Activated CD4-positive, alpha-beta T cell treated with anti-CD3 and anti-CD28 coated beads for 36 hours (primary cell): Measurements from ENCODE around the gene TUBB4B. TPM values are rescaled to one million over a fixed set of nuclear protein-coding genes. Genes with fewer than 3 reads are reported as not detected.

Experiments used
- ATAC-seq: fragments of 200-7000 bp; cut with Tn5 transposase; one replicate; pipeline ENCODE4 v1.10.0; 2021; ENCODE audit warnings: mild to moderate bottlenecking, moderate library complexity
- CTCF ChIA-PET: fragments of 350-600 bp; sonication (Branson Sonifier 250); formaldehyde crosslinking; loops from one replicate; lab custom pipeline; 2021; ENCODE audit warnings: antibody characterized with exemption; lab: Charles Lee
- POLR2A ChIA-PET: fragments of 350-600 bp; sonication (Branson Sonifier 250); formaldehyde crosslinking; loops from one replicate; lab custom pipeline; 2021; ENCODE audit warnings: antibody characterized with exemption, inconsistent platforms; lab: Charles Lee
- DNase-seq: peaks from one replicate; pipeline ENCODE4 v3.0.0-alpha.2; 2020
- H3K27ac Mint-ChIP-seq: one replicate; pipeline ENCODE4 v1.8.0; 2021; ENCODE audit warnings: mixed read lengths
- H3K27me3 Mint-ChIP-seq: one replicate; pipeline ENCODE4 v1.8.0; 2021; ENCODE audit warnings: mixed read lengths
- H3K36me3 Mint-ChIP-seq: one replicate; pipeline ENCODE4 v1.8.0; 2021; ENCODE audit warnings: low read depth, mixed read lengths
- H3K4me1 Mint-ChIP-seq: one replicate; pipeline ENCODE4 v1.8.0; 2021; ENCODE audit warnings: mixed read lengths
- H3K4me3 Mint-ChIP-seq: one replicate; pipeline ENCODE4 v1.8.0; 2021; ENCODE audit warnings: mild to moderate bottlenecking, moderate library complexity, mixed read lengths
- H3K9me3 Mint-ChIP-seq: one replicate; pipeline ENCODE4 v1.8.0; 2021; ENCODE audit warnings: low read depth, mixed read lengths
- intact Hi-C, 2 experiments: fragments of 100-400 bp; cut with DNase I in 1 of 2; cut with micrococcal nuclease in 1 of 2; formaldehyde crosslinking; loops; one replicate each; pipeline versions ENCODE4 v1.14.2 to v1.15.1; 2022 to 2024; cut with DNase I, micrococcal nuclease
- total RNA-seq, 2 experiments: library from RNA; stranded (reverse); gene quantifications; one replicate each; pipeline ENCODE4 v1.2.3, GENCODE V29; 2021

The TUBB4B gene
- total RNA-seq, 2 experiments from 2014 or later, result 264 to 278 TPM

- H3K9me3 Mint-ChIP-seq, result no peaks in the 10 kb centered on the region
- intact Hi-C loops, result no loop called here
Measured at GRCh38 chr9:137213160-137214060, 27.7 kb upstream of the TUBB4B start.

GRCh38 chr9:137214620-137215019, 26.5 kb upstream of the TUBB4B start:
- Mint-ChIP-seq H3K4me3 (no peak overlapping the region), H3K4me1 (no peaks in the 10 kb centered on the region), H3K27me3 (no peaks in the 10 kb centered on the region), H3K36me3 (peaks cover 6% of the 10 kb centered on the region), H3K9me3 (no peaks in the 10 kb centered on the region), H3K27ac (no peak overlapping the region)
- DNase-seq (no peak), ATAC-seq (no peak)
- POLR2A ChIA-PET, result interaction anchor here (0.8 kb wide), 1 partner anchor 22 kb away, joined by 3 read pairs; no protein-coding TSS in a partner anchor
- CTCF ChIA-PET, result no interaction called here
- intact Hi-C loops, result no loop called here

More at GRCh38 chr9:137213160-137214060, 27.7 kb upstream of the TUBB4B start:
- no peak for ATAC-seq
- CTCF ChIA-PET, result no interaction called here
- H3K27me3 Mint-ChIP-seq, result no peaks in the 10 kb centered on the region
- H3K36me3 Mint-ChIP-seq, result peaks cover 10% of the 10 kb centered on the region
- no peaks in the 10 kb centered on the region for H3K4me1 Mint-ChIP-seq
- no peak overlapping the region for H3K4me3 Mint-ChIP-seq
- POLR2A ChIA-PET, result no interaction called here
- DNase-seq, result no peak
- no peak overlapping the region for H3K27ac Mint-ChIP-seq

- peaks cover 4% of the 10 kb centered on the region for H3K36me3 Mint-ChIP-seq
- POLR2A ChIA-PET, result interaction anchor here (0.8 to 1.1 kb wide), 2 partner anchors 21 to 97 kb away, joined by 3 read pairs; no protein-coding TSS in a partner anchor
- H3K9me3 Mint-ChIP-seq, result no peaks in the 10 kb centered on the region
- H3K27me3 Mint-ChIP-seq, result no peaks in the 10 kb centered on the region
- CTCF ChIA-PET, result no interaction called here
- no peaks in the 10 kb centered on the region for H3K4me1 Mint-ChIP-seq
- no peak overlapping the region for H3K27ac Mint-ChIP-seq
- no peak for DNase-seq
- no peak for ATAC-seq
- intact Hi-C loops, result no loop called here
- H3K4me3 Mint-ChIP-seq, result no peak overlapping the region
Measured at GRCh38 chr9:137215196-137215986, 25.7 kb upstream of the TUBB4B start.

GRCh38 chr9:137216188-137216965, 24.7 kb upstream of the TUBB4B start:
- peaks cover 4% of the 10 kb centered on the region for H3K36me3 Mint-ChIP-seq
- ATAC-seq, result no peak
- intact Hi-C loops, result no loop called here
- ChIA-PET POLR2A (interaction anchor here (1.1 kb wide), 1 partner anchor 98 kb away, joined by 3 read pairs; no protein-coding TSS in a partner anchor), CTCF (interaction anchor here (0.6 to 1.2 kb wide), 3 partner anchors 9 to 27 kb away, joined by 3 to 4 read pairs (median 3); no protein-coding TSS in a partner anchor)
- H3K4me1 Mint-ChIP-seq, result no peaks in the 10 kb centered on the region
- DNase-seq, result no peak
- H3K4me3 Mint-ChIP-seq, result no peak overlapping the region
- no peaks in the 10 kb centered on the region for H3K9me3 Mint-ChIP-seq
- no peaks in the 10 kb centered on the region for H3K27me3 Mint-ChIP-seq
- no peak overlapping the region for H3K27ac Mint-ChIP-seq

DNA sequence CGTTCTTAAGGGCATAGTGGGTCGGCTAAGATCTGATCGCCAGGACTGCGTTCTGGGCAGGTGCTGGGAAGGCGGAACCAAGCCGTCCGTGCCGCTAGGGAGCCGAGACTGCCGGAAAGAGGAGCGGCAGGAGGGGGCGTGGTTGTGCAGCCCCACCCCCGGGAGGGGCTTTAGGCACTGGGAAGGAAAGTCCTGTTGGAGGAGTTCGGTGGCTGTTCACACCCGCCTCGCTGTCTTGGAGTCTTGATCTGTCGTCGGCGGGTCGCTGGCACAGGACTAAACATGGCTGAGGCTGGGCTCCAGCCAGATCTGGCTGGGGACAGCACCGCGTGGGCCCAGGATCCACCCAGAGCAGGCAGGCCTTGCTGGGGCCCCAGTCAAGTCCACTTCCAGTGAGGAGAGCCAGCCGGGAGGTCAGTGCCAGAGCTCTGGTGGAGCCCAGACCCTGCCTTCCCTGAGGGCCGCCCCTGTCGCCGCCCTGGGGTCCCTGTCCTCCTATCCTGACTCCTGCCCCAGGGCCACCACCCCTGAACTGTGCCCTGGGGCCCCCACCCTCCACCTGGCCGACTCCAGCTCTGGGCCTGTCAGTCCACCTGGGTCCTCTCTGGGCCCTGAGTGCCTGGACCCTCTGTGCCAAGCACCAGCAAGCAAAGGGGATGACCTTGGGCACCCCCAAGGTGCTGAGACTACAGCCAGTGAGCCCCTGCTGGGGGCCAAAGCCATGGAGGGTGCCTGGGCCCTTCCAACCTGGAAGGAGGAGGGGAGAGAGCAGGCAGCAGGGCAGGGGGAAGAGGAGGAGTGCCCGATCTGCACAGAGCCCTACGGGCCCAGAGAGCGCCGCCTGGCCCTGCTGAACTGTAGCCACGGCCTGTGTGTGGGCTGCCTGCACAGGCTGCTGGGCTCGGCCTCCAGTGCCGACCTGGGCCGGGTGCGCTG, 23.5 kb upstream of the TUBB4B start:
- Mint-ChIP-seq H3K27me3 (no peaks in the 10 kb centered on the region), H3K4me1 (no peaks in the 10 kb centered on the region), H3K36me3 (peaks cover 4% of the 10 kb centered on the region), H3K27ac (no peak overlapping the region), H3K4me3 (no peak overlapping the region), H3K9me3 (no peaks in the 10 kb centered on the region)
- ATAC-seq (no peak), DNase-seq (no peak)
- intact Hi-C loops, result no loop called here
- ChIA-PET POLR2A (no interaction called here), CTCF (interaction anchor here (0.6 to 1.2 kb wide), 2 partner anchors 11 to 12 kb away, joined by 3 to 4 read pairs; no protein-coding TSS in a partner anchor)

DNA sequence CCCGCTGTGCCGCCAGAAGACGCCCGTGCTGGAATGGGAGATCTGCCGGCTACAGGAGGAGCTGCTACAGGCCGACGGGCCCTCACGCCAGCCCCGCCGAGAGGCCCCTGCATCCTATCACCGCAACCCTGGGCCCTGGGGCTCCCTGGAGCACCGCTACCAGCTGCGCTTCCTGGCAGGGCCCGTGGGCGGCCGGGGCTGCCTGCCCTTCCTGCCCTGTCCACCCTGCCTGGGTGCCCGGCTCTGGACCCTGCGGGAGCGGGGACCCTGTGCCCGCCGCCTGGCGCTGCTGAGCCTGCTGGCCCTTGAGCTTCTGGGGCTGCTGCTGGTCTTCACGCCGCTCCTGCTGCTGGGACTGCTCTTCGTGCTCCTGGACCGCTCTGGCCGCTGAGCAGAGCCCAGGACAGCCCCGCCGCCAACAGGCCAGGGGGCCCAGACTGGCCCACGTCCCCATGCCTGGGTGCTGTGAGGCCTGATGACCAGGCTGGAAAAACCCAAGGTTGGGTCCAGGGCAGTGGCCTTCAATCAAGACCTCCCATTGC, 22.8 kb upstream of the TUBB4B start:
- Mint-ChIP-seq H3K27me3 (no peaks in the 10 kb centered on the region), H3K36me3 (no peaks in the 10 kb centered on the region), H3K9me3 (no peaks in the 10 kb centered on the region), H3K4me1 (no peaks in the 10 kb centered on the region), H3K27ac (no peak overlapping the region), H3K4me3 (no peak overlapping the region)
- intact Hi-C loops, result no loop called here
- POLR2A ChIA-PET, result no interaction called here
- CTCF ChIA-PET, result no interaction called here
- no peak for ATAC-seq
- DNase-seq, result no peak

- Mint-ChIP-seq H3K27me3 (no peaks in the 10 kb centered on the region), H3K4me1 (no peaks in the 10 kb centered on the region), H3K9me3 (no peaks in the 10 kb centered on the region), H3K4me3 (no peak overlapping the region), H3K36me3 (no peaks in the 10 kb centered on the region), H3K27ac (no peak overlapping the region)
- intact Hi-C loops, result no loop called here
- ATAC-seq (no peak), DNase-seq (no peak)
- ChIA-PET POLR2A (no interaction called here), CTCF (no interaction called here)
Measured at GRCh38 chr9:137218754-137219271, 22.3 kb upstream of the TUBB4B start.

- H3K27me3 Mint-ChIP-seq, result no peaks in the 10 kb centered on the region
- H3K9me3 Mint-ChIP-seq, result no peaks in the 10 kb centered on the region
- H3K4me3 Mint-ChIP-seq, result no peak overlapping the region
- DNase-seq (no peak), ATAC-seq (no peak)
- no peaks in the 10 kb centered on the region for H3K36me3 Mint-ChIP-seq
- intact Hi-C loops, result loop anchor here in 1 of 2 experiments (5.0 to 10.0 kb wide), 3 partner anchors 33 to 435 kb away; partner anchors contain the start of genes ANAPC2, NPDC1 and SSNA1
- ChIA-PET CTCF (interaction anchor here (0.5 kb wide), 1 partner anchor 895 kb away, joined by 4 read pairs; no protein-coding TSS in a partner anchor), POLR2A (no interaction called here)
- no peak overlapping the region for H3K27ac Mint-ChIP-seq
- peaks cover 3% of the 10 kb centered on the region for H3K4me1 Mint-ChIP-seq
Measured at GRCh38 chr9:137219757-137220316, 21.2 kb upstream of the TUBB4B start.

- POLR2A ChIA-PET, result no interaction called here
- Mint-ChIP-seq H3K9me3 (no peaks in the 10 kb centered on the region), H3K4me3 (no peak overlapping the region), H3K27me3 (no peaks in the 10 kb centered on the region), H3K4me1 (peaks cover 5% of the 10 kb centered on the region), H3K27ac (no peak overlapping the region), H3K36me3 (no peaks in the 10 kb centered on the region)
- ATAC-seq, result no peak
- CTCF ChIA-PET, result no interaction called here
- no peak for DNase-seq
- intact Hi-C loops, result loop anchor here in 1 of 2 experiments (5.0 to 10.0 kb wide), 3 partner anchors 33 to 436 kb away; partner anchors contain the start of genes ANAPC2, NPDC1 and SSNA1
Measured at GRCh38 chr9:137220317-137221094, 20.6 kb upstream of the TUBB4B start.
